K562 (cell line): ENCODE results near the gene WFDC2. TPM values are rescaled to one million over a fixed set of nuclear protein-coding genes. Genes with fewer than 3 reads are reported as not detected.

Source experiments
- ATAC-seq: fragments of 200-7000 bp; cut with Tn5 transposase; 3 replicates; pipeline ENCODE4 v1.9.1; 2020; ENCODE audit warnings: moderate library complexity
- BruUV-seq: library from RNA; stranded (reverse); fragments of 400-500 nt; replicated peaks from 2 replicates; lab custom pipeline; 2021; lab: Mats Ljungman, UMichigan
- CTCF ChIA-PET: fragments of 300-600 bp; formaldehyde crosslinking; extraction: SDS; loops from one replicate; lab custom pipeline; 2021; ENCODE audit warnings: low intra/inter-chr PET ratio; lab: Yijun Ruan, JAX
- POLR2A ChIA-PET: fragments of 300-600, 350-650 bp; sonication (Branson Sonifier 250); formaldehyde crosslinking; extraction: SDS; loops from one replicate; lab custom pipeline; 2021; ENCODE audit warnings: antibody characterized with exemption, inconsistent platforms; lab: Yijun Ruan, JAX
- DNase-seq, 4 experiments: peaks; one replicate each; pipeline versions ENCODE4 v3.0.0 to v3.0.0-alpha.2; 2011 to 2018; ENCODE audit warnings: low spot score in 3 of 4, mixed read lengths in 3 of 4; ENCODE audit errors: extremely low read depth in 1 of 4
- FAIRE-seq: peaks from 2 replicates; lab custom pipeline; 2011; peaks lifted over from hg19 to GRCh38; lab: Jason Lieb, UNC
- H2AFZ ChIP-seq: 2 replicates; pipeline ENCODE4 v1.6.0; 2011; ENCODE audit warnings: low read depth, low read length, control low read depth, inconsistent platforms
- H3K27ac ChIP-seq: fragments of 200-600 bp; 3 replicates; pipeline ENCODE4 v1.8.0; 2011; ENCODE audit warnings: low read depth, mild to moderate bottlenecking, control low read depth, inconsistent platforms, low read length, moderate library complexity, mixed read lengths; ENCODE audit errors: extremely low read depth
- H3K27me3 ChIP-seq, 2 experiments: fragments of 300-600 bp in 1 of 2; 2 replicates in 1 of 2; 3 replicates in 1 of 2; pipeline versions ENCODE4 v1.6.0 to v1.8.0; 2011; ENCODE audit warnings: inconsistent platforms in 2 of 2, low read length in 2 of 2, mild to moderate bottlenecking in 1 of 2, mixed read lengths in 1 of 2, moderate library complexity in 1 of 2; ENCODE audit not compliant: control insufficient read depth in 2 of 2, insufficient read depth in 2 of 2
- H3K36me3 ChIP-seq: fragments of 300-600 bp; 3 replicates; pipeline ENCODE4 v1.8.0; 2011; ENCODE audit warnings: mild to moderate bottlenecking, low read length, inconsistent platforms; ENCODE audit not compliant: control insufficient read depth, insufficient read depth
- H3K4me1 ChIP-seq, 2 experiments: fragments of 200-600 bp in 1 of 2; replicated peaks in 1 of 2; 2 replicates in 1 of 2; 3 replicates in 1 of 2; pipeline versions ENCODE4 v1.5.1 to v1.8.0; 2011; ENCODE audit warnings: inconsistent platforms in 2 of 2, low read length in 2 of 2, mild to moderate bottlenecking in 1 of 2, mixed read lengths in 1 of 2, moderate library complexity in 1 of 2; ENCODE audit not compliant: control insufficient read depth in 2 of 2, insufficient read depth in 2 of 2
- H3K4me2 ChIP-seq: 2 replicates; pipeline ENCODE4 v1.6.1; 2011; ENCODE audit warnings: low read length, control low read depth, inconsistent platforms, mixed read lengths; ENCODE audit not compliant: insufficient read depth
- H3K4me3 ChIP-seq: fragments of 200-600 bp; sonication (generic), shearing (Covaris generic); 2 replicates; pipeline ENCODE4 v1.5.1; 2016; ENCODE audit warnings: control low read depth, inconsistent platforms
- H3K79me2 ChIP-seq: fragments of 200-600 bp; 3 replicates; pipeline ENCODE4 v1.8.0; 2011; ENCODE audit warnings: low read length, inconsistent platforms; ENCODE audit not compliant: control insufficient read depth, insufficient read depth
- H3K9ac ChIP-seq, 2 experiments: 2 replicates each; pipeline versions ENCODE4 v1.6.0 to v1.6.1; 2011; ENCODE audit warnings: low read depth in 2 of 2, low read length in 2 of 2, control low read depth in 1 of 2, inconsistent platforms in 1 of 2, mild to moderate bottlenecking in 1 of 2, mixed read lengths in 1 of 2; ENCODE audit not compliant: insufficient read depth in 1 of 2
- H3K9me1 ChIP-seq: one replicate; pipeline ENCODE4 v1.6.0; 2011; ENCODE audit warnings: inconsistent platforms, mild to moderate bottlenecking, low read length, moderate library complexity; ENCODE audit not compliant: control insufficient read depth, insufficient read depth
- H3K9me3 ChIP-seq: replicated peaks from 2 replicates; pipeline ENCODE4 v1.5.1; 2011; ENCODE audit warnings: low read depth, low read length, inconsistent platforms; ENCODE audit not compliant: control insufficient read depth, insufficient read depth
- H4K20me1 ChIP-seq: replicated peaks from 2 replicates; pipeline ENCODE4 v1.6.1; 2011; ENCODE audit warnings: low read length, inconsistent platforms, mixed read lengths; ENCODE audit not compliant: control insufficient read depth, insufficient read depth
- GABPB2 ChIP-seq: fragments of 250-450 bp; sonication (Bioruptor Pico); conservative IDR thresholded peaks from 2 replicates; pipeline ENCODE4 v1.5.1; 2021; ENCODE audit warnings: mild to moderate bottlenecking
- GTF2F1 ChIP-seq: IDR thresholded peaks from 2 replicates; pipeline ENCODE4 v1.6.1; 2011; ENCODE audit warnings: low read depth, low read length, improper control_type of control experiment
- KLF10 ChIP-seq: fragments of 250-450 bp; sonication (Bioruptor Pico); IDR thresholded peaks from 2 replicates; pipeline ENCODE4 v1.6.1; 2021; ENCODE audit warnings: matching md5 sums
- KLF13 ChIP-seq: fragments of 450-650 bp; IDR thresholded peaks from 2 replicates; pipeline ENCODE4 v1.6.1; 2016; ENCODE audit warnings: missing genetic modification characterization, low read depth, mild to moderate bottlenecking, missing compliant biosample characterization, moderate library complexity, borderline replicate concordance
- MTF1 ChIP-seq: fragments of 250-450 bp; sonication (Bioruptor Pico); IDR thresholded peaks from 2 replicates; pipeline ENCODE4 v1.9.0; 2021; ENCODE audit warnings: moderate library complexity, mild to moderate bottlenecking, inconsistent platforms, borderline replicate concordance
- NCOA2 ChIP-seq, 2 experiments: fragments of 450-650 bp; IDR thresholded peaks; 2 replicates each; pipeline ENCODE4 v1.6.1; 2018; ENCODE audit warnings: mild to moderate bottlenecking in 2 of 2, moderate library complexity in 1 of 2; ENCODE audit not compliant: partially characterized antibody in 2 of 2
- SIRT6 ChIP-seq: IDR thresholded peaks from one replicate; pipeline ENCODE4 v1.6.1; 2012; ENCODE audit warnings: low read depth, mild to moderate bottlenecking, control low read depth, inconsistent platforms, low read length, moderate library complexity
- TAF15 ChIP-seq: fragments of 200-400 bp; formaldehyde crosslinking; IDR thresholded peaks from 2 replicates; pipeline ENCODE4 v1.6.1; 2017; ENCODE audit warnings: mild to moderate bottlenecking, low read depth, low read length, moderate library complexity
- TARDBP ChIP-seq: fragments of 450-650 bp; IDR thresholded peaks from 2 replicates; pipeline ENCODE4 v1.6.1; 2016
- ZKSCAN8 ChIP-seq: fragments of 200-800 bp; sonication (Bioruptor generic); IDR thresholded peaks from 2 replicates; pipeline ENCODE4 v1.6.1; 2016; ENCODE audit warnings: missing genetic modification characterization, missing compliant biosample characterization
- ZNF785 ChIP-seq: fragments of 250-450 bp; sonication (Bioruptor Pico); IDR thresholded peaks from 2 replicates; pipeline ENCODE4 v1.4.0; 2020; ENCODE audit warnings: mild to moderate bottlenecking
- ZNF79 ChIP-seq: fragments of 250-450 bp; sonication (Bioruptor Pico); IDR thresholded peaks from 2 replicates; pipeline ENCODE4 v1.4.0; 2020; ENCODE audit warnings: low read depth, mild to moderate bottlenecking, moderate library complexity
- WGBS: fragments of 100-300 bp; shearing (Covaris generic); methylation state at CpG from one replicate; pipeline ENCODE4 v1.1.6; 2016; ENCODE audit warnings: low coverage, mixed read lengths; ENCODE audit not compliant: insufficient coverage; ENCODE audit errors: missing lambda C conversion rate; 5-methylcytosine and 5-hydroxymethylcytosine counted together
- in situ Hi-C: fragments of 300-500 bp; cut with MboI; formaldehyde crosslinking; loops from 4 replicates; pipeline ENCODE4 v1.15.0; 2018; ENCODE audit warnings: inconsistent platforms, mixed read lengths
- intact Hi-C: fragments of 100-400 bp; cut with micrococcal nuclease; formaldehyde crosslinking; loops from 2 replicates; pipeline ENCODE4 v1.14.2; 2022
- polyA plus RNA-seq, 8 experiments: library from polyadenylated mRNA; depleted of rRNA in 4 of 8; stranded (reverse) in 5 of 8; unstranded in 3 of 8; fragments of >200 nt; fragmentation: Nextera tagmentation in 2 of 8; fragmentation: Illumina TruSeq in 1 of 8; extraction: Ambion mirVana in 2 of 8; extraction: Trizol in 1 of 8; gene quantifications; 2 replicates each; pipeline versions ENCODE4 v1.2.1 to v1.2.3, GENCODE V29; 2011 to 2014; ENCODE audit warnings: inconsistent platforms in 1 of 8, missing spikeins in 1 of 8
- total RNA-seq, 7 experiments: library from RNA; depleted of rRNA in 6 of 7; stranded (reverse); fragments of >200 nt in 6 of 7; fragmentation: Illumina TruSeq in 2 of 7; extraction: Trizol in 2 of 7; gene quantifications; 2 replicates each; pipeline versions ENCODE4 v1.2.1 to v1.2.3, GENCODE V29; 2011 to 2021; ENCODE audit warnings: low replicate concordance in 1 of 7
- TF ChIP-seq, protein P1 (sequence below): sonication (generic); formaldehyde crosslinking; IDR thresholded peaks from 2 replicates; pipeline ENCODE4 v1.8.0; 2022; ENCODE audit warnings: missing genetic modification reagents, mild to moderate bottlenecking, borderline replicate concordance
- TF ChIP-seq, protein P2 (sequence below): sonication (generic); formaldehyde crosslinking; IDR thresholded peaks from 2 replicates; pipeline ENCODE4 v1.8.0; 2022; ENCODE audit warnings: missing genetic modification reagents, mild to moderate bottlenecking, borderline replicate concordance

Gene WFDC2
- total and polyA plus RNA-seq, 9 of the 15 experiments (the other 6 are each of a cell fraction or from before 2014, with no cell fraction given): not detected

DNA sequence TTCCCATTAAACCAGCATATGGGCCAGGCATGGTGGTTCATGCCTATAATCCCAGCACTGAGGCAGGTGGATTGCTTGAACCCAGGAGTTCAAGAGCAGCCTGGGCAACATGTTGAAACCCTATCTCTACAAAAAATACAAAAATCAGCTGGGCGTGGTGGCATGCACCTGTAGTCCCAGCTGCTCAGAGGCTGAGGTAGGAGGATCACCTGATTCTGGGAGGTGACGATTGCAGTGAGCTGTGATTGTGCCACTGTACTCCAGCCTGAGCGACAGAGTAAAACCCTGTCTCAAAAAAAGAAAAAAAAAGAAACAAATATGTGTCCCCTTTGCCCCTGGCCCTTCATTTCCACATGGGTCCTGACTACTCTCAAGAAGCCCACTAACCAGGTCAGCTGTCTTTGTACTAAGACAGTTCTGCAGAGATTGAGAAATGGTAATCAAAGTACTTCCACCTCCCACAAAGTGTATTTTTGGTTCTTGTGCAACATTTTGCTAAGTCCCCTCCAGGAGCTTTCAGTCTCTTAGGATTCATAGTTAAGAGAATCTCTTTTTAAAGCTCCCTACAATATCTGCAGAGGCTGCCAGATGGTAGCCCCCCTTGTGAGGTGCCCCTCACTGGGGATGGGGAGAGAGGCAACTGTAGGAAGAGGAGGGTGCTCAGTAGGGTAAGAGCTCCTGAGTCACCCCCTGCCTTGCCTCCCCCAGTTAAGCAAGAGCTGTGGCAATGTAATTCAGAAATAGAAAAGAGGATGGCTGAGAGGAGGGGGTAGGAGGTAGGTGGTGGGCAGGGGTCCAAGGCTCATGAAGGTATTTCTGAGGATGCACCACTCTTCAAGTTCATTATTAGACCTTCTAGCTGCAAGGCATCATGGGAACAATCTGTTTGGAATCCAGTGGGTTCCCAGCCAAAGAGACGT, 16.5 kb upstream of the WFDC2 start:
- no peaks in the 10 kb centered on the region for H3K36me3 ChIP-seq
- ChIA-PET CTCF (no interaction called here), POLR2A (interaction anchor here (0.7 to 1.7 kb wide), 8 partner anchors 9 to 112 kb away, joined by 3 to 9 read pairs (median 3); no protein-coding TSS in a partner anchor)
- H3K9ac ChIP-seq: no peak overlapping the region
- no peak overlapping the region for H2AFZ ChIP-seq
- no peaks in the 10 kb centered on the region for H3K9me3 ChIP-seq
- no peak for ATAC-seq
- DNase-seq: no peak
- no peak overlapping the region for H3K4me2 ChIP-seq
- no peaks in the 10 kb centered on the region for H3K4me1 ChIP-seq
- peaks cover 17 to 19% of the 10 kb centered on the region in 2 experiments; a peak in 4 of 5 replicates for H3K27me3 ChIP-seq
- no peak overlapping the region for H3K27ac ChIP-seq
- intact Hi-C loops: no loop called here
- 2% methylated on average over 4 of the region's 4 CpGs for WGBS
- no peak for TF ChIP-seq GABPB2 (CRISPR knock-in tag)
- TF ChIP-seq ZNF79: no peak
- TF ChIP-seq KLF13 (tag): no peak
- TF ChIP-seq, protein P1, sequence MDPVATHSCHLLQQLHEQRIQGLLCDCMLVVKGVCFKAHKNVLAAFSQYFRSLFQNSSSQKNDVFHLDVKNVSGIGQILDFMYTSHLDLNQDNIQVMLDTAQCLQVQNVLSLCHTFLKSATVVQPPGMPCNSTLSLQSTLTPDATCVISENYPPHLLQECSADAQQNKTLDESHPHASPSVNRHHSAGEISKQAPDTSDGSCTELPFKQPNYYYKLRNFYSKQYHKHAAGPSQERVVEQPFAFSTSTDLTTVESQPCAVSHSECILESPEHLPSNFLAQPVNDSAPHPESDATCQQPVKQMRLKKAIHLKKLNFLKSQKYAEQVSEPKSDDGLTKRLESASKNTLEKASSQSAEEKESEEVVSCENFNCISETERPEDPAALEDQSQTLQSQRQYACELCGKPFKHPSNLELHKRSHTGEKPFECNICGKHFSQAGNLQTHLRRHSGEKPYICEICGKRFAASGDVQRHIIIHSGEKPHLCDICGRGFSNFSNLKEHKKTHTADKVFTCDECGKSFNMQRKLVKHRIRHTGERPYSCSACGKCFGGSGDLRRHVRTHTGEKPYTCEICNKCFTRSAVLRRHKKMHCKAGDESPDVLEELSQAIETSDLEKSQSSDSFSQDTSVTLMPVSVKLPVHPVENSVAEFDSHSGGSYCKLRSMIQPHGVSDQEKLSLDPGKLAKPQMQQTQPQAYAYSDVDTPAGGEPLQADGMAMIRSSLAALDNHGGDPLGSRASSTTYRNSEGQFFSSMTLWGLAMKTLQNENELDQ (CRISPR knock-in tag): no peak
- TF ChIP-seq GTF2F1: no peak
- TF ChIP-seq TAF15: no peak
- no peak for TF ChIP-seq ZKSCAN8 (CRISPR knock-in tag)
- no peak for TF ChIP-seq TARDBP
- no peak for TF ChIP-seq ZNF785 (CRISPR knock-in tag)
- no peak for TF ChIP-seq MTF1 (CRISPR knock-in tag)
- TF ChIP-seq KLF10 (CRISPR knock-in tag): no peak
- TF ChIP-seq NCOA2 (IDR thresholded peaks at IDR 0.05; ENCODE audit: partially characterized antibody in 2 of 2): no peak
- TF ChIP-seq, protein P2, sequence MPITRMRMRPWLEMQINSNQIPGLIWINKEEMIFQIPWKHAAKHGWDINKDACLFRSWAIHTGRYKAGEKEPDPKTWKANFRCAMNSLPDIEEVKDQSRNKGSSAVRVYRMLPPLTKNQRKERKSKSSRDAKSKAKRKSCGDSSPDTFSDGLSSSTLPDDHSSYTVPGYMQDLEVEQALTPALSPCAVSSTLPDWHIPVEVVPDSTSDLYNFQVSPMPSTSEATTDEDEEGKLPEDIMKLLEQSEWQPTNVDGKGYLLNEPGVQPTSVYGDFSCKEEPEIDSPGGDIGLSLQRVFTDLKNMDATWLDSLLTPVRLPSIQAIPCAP (CRISPR knock-in tag): no peak
- no peak for TF ChIP-seq SIRT6
- no TSS peak for BruUV-seq
- no peak overlapping the region for H3K4me3 ChIP-seq
- H3K79me2 ChIP-seq: no peaks in the 10 kb centered on the region
- H3K9me1 ChIP-seq: no peaks in the 10 kb centered on the region
- in situ Hi-C loops: loop anchor here (10.0 kb wide), 1 partner anchor 322 kb away; no protein-coding TSS in a partner anchor
- FAIRE-seq: no peak
- no peaks in the 10 kb centered on the region for H4K20me1 ChIP-seq
